PFSK-1 (cell line): ENCODE measurements around the gene FOXN3.

ENCODE experiments used
- FOXP2 ChIP-seq: optimal IDR thresholded peaks from 2 replicates; pipeline ENCODE3; 2011; ENCODE audit warnings: borderline replicate concordance, control low read depth, inconsistent platforms; ENCODE audit not compliant: insufficient read depth; ENCODE audit errors: extremely low read length, extremely low read depth
- POLR2AphosphoS5 ChIP-seq: IDR thresholded peaks from 2 replicates; pipeline ENCODE4 v1.6.1; 2012; ENCODE audit warnings: low read depth, mild to moderate bottlenecking, control low read depth, low read length, moderate library complexity
- REST ChIP-seq, 2 experiments: IDR thresholded peaks; 2 replicates each; pipeline versions ENCODE4 v1.6.1 to v1.8.0; 2011 to 2012; ENCODE audit warnings: low read depth in 2 of 2, low read length in 2 of 2, control low read depth in 1 of 2, inconsistent platforms in 1 of 2, mild to moderate bottlenecking in 1 of 2, moderate library complexity in 1 of 2; ENCODE audit not compliant: insufficient read depth in 1 of 2
- SIN3A ChIP-seq: IDR thresholded peaks from 2 replicates; pipeline ENCODE4 v1.6.1; 2012; ENCODE audit warnings: mild to moderate bottlenecking, low read length, moderate library complexity, borderline replicate concordance; ENCODE audit not compliant: insufficient read depth
- TAF1 ChIP-seq: IDR thresholded peaks from 2 replicates; pipeline ENCODE4 v1.6.1; 2012; ENCODE audit warnings: low read length, control low read depth, borderline replicate concordance; ENCODE audit not compliant: insufficient read depth

- TF ChIP-seq REST (IDR thresholded peaks at IDR 0.05; ENCODE audit: insufficient read depth in 1 of 2, low read depth in 2 of 2, low read length in 2 of 2) (no peak), POLR2AphosphoS5 (no peak), TAF1 (no peak), SIN3A (no peak), FOXP2 (no peak)
Measured at GRCh38 chr14:89231426-89232113, 185.5 kb downstream of the FOXN3 start.
